HCT116 (cell line): ENCODE data around the gene PDE1C.

Source experiments
- TF ChIP-seq, protein P1 (sequence below), 3 experiments: fragments of 200-600 bp in 1 of 3; sonication (generic) in 1 of 3; IDR thresholded peaks in 2 of 3; conservative IDR thresholded peaks in 1 of 3; 2 replicates each; pipeline ENCODE4 v1.5.1; 2012 to 2017; ENCODE audit warnings: low read depth in 2 of 3, low read length in 2 of 3, antibody characterized with exemption in 1 of 3, borderline replicate concordance in 1 of 3, control low read depth in 1 of 3, mild to moderate bottlenecking in 1 of 3, mixed read lengths in 1 of 3, mixed run types in 1 of 3, moderate library complexity in 1 of 3; ENCODE audit not compliant: insufficient read depth in 1 of 3
- TF ChIP-seq, protein P2 (sequence below): IDR thresholded peaks from 2 replicates; pipeline ENCODE4 v1.6.1; 2011; ENCODE audit warnings: mild to moderate bottlenecking, low read length, moderate library complexity; ENCODE audit not compliant: insufficient replicate concordance; ENCODE audit errors: extremely low read depth

DNA sequence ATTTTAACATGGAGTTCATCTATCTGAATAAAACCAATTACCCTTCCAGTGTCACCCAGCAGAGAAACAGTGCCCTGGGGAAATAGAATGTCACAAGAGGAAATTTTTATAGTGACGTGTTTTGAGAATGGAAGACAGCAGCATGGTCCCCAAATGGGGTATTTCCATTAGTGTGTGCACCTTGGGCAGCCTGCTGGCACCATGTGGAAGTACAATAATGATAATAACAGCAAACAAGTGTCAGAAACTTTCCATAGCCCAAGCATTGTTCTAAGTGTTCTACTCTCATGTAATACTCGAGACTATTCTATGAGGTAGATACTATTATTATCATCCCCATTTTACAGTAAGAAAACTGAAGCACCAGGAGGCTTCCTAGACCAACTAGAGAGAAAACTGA, 2.2 kb upstream of the PDE1C start:
- TF ChIP-seq, protein P1, sequence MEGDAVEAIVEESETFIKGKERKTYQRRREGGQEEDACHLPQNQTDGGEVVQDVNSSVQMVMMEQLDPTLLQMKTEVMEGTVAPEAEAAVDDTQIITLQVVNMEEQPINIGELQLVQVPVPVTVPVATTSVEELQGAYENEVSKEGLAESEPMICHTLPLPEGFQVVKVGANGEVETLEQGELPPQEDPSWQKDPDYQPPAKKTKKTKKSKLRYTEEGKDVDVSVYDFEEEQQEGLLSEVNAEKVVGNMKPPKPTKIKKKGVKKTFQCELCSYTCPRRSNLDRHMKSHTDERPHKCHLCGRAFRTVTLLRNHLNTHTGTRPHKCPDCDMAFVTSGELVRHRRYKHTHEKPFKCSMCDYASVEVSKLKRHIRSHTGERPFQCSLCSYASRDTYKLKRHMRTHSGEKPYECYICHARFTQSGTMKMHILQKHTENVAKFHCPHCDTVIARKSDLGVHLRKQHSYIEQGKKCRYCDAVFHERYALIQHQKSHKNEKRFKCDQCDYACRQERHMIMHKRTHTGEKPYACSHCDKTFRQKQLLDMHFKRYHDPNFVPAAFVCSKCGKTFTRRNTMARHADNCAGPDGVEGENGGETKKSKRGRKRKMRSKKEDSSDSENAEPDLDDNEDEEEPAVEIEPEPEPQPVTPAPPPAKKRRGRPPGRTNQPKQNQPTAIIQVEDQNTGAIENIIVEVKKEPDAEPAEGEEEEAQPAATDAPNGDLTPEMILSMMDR (IDR thresholded peaks at IDR 0.05 in 2 of 3, conservative IDR thresholded peaks at IDR 0.05 in 1 of 3; ENCODE audit: borderline replicate concordance in 1 of 3, insufficient read depth in 1 of 3, low read depth in 2 of 3, low read length in 2 of 3), result no peak
- TF ChIP-seq, protein P2, sequence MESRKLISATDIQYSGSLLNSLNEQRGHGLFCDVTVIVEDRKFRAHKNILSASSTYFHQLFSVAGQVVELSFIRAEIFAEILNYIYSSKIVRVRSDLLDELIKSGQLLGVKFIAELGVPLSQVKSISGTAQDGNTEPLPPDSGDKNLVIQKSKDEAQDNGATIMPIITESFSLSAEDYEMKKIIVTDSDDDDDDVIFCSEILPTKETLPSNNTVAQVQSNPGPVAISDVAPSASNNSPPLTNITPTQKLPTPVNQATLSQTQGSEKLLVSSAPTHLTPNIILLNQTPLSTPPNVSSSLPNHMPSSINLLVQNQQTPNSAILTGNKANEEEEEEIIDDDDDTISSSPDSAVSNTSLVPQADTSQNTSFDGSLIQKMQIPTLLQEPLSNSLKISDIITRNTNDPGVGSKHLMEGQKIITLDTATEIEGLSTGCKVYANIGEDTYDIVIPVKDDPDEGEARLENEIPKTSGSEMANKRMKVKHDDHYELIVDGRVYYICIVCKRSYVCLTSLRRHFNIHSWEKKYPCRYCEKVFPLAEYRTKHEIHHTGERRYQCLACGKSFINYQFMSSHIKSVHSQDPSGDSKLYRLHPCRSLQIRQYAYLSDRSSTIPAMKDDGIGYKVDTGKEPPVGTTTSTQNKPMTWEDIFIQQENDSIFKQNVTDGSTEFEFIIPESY, result no peak
